Measurements from ENCODE around the gene SLC25A22. TPM values are rescaled to one million over a fixed set of nuclear protein-coding genes. Genes with fewer than 3 reads are reported as not detected.

SLC25A22 gene
- total RNA-seq, 1 experiment from 2014 or later: 31.8 TPM

DNA sequence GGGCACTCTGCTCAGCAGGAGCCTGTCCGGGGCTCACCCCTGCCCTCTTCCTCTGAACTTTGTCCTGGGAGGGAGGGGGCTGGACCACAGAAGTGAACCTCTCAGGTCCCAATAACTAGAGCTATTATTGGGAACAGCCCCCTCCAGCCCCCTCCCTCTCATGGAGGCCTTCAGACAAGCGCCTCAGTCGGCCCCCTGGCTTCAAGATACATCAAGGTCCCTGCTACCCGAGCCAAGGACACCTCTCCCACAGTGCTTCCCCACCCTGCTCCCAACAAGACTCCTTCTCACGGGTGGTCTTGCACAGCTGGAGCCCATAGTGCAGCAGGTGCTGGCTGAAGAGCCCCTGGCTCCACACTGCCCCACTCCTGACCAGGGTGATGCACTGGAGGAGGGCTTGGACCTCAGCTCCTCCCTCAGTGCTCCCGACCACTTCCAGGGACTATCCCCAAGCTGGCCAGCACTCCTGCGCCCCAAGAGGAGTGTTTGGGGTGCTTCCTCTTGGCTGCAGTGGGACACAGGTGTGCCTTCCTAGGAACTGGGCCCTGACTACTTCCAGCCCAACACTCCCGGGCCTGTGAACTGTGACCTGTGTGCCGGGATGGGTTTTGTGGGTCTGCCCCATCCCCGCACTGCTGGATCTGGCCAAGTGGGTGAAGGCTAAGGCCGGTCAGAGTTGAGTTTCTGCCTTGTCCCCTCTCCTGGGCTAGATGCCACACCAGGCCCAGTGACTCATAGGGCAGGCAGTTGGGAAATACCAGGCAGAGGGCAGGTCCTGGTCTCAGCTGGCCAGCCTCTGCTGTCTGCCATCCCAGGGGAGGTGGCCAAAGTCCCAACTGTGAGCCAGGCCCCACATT lies 22.8 kb upstream of the SLC25A22 start:
- H3K9me3 ChIP-seq: no peaks in the 10 kb centered on the region
- H3K9me3 Mint-ChIP-seq (ENCODE audit: unreplicated experiment): no peaks in the 10 kb centered on the region
- CTCF ChIA-PET: interaction anchor here (1.8 kb wide), 1 partner anchor 10 kb away, joined by 10 read pairs; no protein-coding TSS in a partner anchor
- no TSS peak for BruUV-seq (replicated peaks)
- DNase-seq: no peak
- H3K27ac Mint-ChIP-seq (ENCODE audit: unreplicated experiment): no peak overlapping the region
- no peaks in the 10 kb centered on the region for H3K4me1 Mint-ChIP-seq (ENCODE audit: low read depth, unreplicated experiment)
- H3K4me3 ChIP-seq (ENCODE audit: low read depth, low read length): peak overlapping the region; percentile 86
- TF ChIP-seq, protein P1, sequence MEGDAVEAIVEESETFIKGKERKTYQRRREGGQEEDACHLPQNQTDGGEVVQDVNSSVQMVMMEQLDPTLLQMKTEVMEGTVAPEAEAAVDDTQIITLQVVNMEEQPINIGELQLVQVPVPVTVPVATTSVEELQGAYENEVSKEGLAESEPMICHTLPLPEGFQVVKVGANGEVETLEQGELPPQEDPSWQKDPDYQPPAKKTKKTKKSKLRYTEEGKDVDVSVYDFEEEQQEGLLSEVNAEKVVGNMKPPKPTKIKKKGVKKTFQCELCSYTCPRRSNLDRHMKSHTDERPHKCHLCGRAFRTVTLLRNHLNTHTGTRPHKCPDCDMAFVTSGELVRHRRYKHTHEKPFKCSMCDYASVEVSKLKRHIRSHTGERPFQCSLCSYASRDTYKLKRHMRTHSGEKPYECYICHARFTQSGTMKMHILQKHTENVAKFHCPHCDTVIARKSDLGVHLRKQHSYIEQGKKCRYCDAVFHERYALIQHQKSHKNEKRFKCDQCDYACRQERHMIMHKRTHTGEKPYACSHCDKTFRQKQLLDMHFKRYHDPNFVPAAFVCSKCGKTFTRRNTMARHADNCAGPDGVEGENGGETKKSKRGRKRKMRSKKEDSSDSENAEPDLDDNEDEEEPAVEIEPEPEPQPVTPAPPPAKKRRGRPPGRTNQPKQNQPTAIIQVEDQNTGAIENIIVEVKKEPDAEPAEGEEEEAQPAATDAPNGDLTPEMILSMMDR (IDR thresholded peaks at IDR 0.05; ENCODE audit: insufficient read depth in 1 of 2, low read depth in 1 of 2, low read length in 1 of 2, severe bottlenecking in 1 of 2, unreplicated experiment in 1 of 2): no peak
- peak overlapping the region; percentile 76 for H3K4me3 Mint-ChIP-seq (ENCODE audit: unreplicated experiment)
- H3K36me3 ChIP-seq (ENCODE audit: control insufficient read depth, insufficient read depth, low read length): peaks cover 2% of the 10 kb centered on the region
- peaks cover 35% of the 10 kb centered on the region for H3K4me1 ChIP-seq
- H3K36me3 Mint-ChIP-seq (ENCODE audit: insufficient read depth, unreplicated experiment): peaks cover 56% of the 10 kb centered on the region
- POLR2A ChIA-PET: interaction anchor here (0.6 to 2.5 kb wide), 4 partner anchors 10 to 37 kb away, joined by 3 to 35 read pairs (median 19); partner anchors contain the start of genes CD151 and RPLP2
- H3K27me3 Mint-ChIP-seq (ENCODE audit: insufficient read depth, unreplicated experiment): no peaks in the 10 kb centered on the region
- intact Hi-C loops (cut with micrococcal nuclease; ENCODE audit: unreplicated experiment): no loop called here
- H3K27me3 ChIP-seq (replicated peaks; ENCODE audit: control insufficient read depth, insufficient read depth, low read length): no peaks in the 10 kb centered on the region

DNA sequence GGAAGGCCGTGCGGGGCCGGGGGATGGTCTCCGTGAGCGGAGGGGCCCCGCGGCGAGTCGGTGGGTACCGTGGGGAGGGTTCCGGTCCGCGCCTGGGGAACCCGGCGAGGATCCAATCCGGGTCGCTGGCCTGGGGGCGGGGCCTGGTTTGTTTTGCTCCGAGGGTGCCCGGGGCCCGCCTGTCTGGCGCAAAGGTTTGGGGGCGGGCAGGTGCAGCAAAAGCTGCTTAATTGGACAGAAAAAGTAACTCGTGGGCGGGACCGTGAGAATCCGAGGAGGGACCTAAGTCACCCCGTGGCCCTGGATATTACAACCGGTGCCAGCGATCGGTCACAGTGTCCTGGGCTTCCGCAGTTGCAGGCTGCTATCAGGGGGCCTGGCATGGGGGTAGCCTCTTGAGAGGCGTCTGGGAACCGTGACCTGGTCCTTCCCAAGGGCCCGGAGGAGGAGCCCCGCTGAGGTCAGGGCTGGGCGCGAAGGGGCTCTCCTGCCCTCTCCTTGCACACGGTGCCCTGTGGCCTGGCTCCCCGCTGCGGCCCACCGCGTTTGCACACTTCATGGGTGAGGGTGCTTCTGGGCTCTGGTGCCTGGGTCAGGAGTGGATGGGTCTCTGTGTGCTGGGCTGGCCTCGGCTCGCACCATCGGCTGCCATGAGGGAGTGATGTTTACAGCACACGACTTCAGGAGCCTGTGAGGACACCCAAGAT lies 22.0 kb upstream of the SLC25A22 start:
- ChIA-PET POLR2A (interaction anchor here (0.6 to 2.5 kb wide), 11 partner anchors 8 to 271 kb away, joined by 3 to 35 read pairs (median 5); partner anchors contain the start of genes CD151, CHID1, CRACR2B and GATD1), CTCF (interaction anchor here (0.6 to 1.8 kb wide), 6 partner anchors 11 to 1318 kb away, joined by 3 to 10 read pairs (median 3); partner anchors contain the start of genes POLR2L and TSPAN4)
- H3K36me3 Mint-ChIP-seq (ENCODE audit: insufficient read depth, unreplicated experiment): peaks cover 61% of the 10 kb centered on the region
- TF ChIP-seq, protein P1 (IDR thresholded peaks at IDR 0.05; ENCODE audit: insufficient read depth in 1 of 2, low read depth in 1 of 2, low read length in 1 of 2, severe bottlenecking in 1 of 2, unreplicated experiment in 1 of 2): no peak
- peak; percentile 92 for DNase-seq
- intact Hi-C loops (cut with micrococcal nuclease; ENCODE audit: unreplicated experiment): loop anchor here (1.0 kb wide), 1 partner anchor 7 kb away; the partner anchor contains the start of gene CRACR2B
- H3K4me1 ChIP-seq: peaks cover 27% of the 10 kb centered on the region
- no peaks in the 10 kb centered on the region for H3K9me3 Mint-ChIP-seq (ENCODE audit: unreplicated experiment)
- no peaks in the 10 kb centered on the region for H3K27me3 ChIP-seq (replicated peaks; ENCODE audit: control insufficient read depth, insufficient read depth, low read length)
- H3K36me3 ChIP-seq (ENCODE audit: control insufficient read depth, insufficient read depth, low read length): peaks cover 2% of the 10 kb centered on the region
- H3K4me3 Mint-ChIP-seq (ENCODE audit: unreplicated experiment): peak overlapping the region; percentile 76
- no peaks in the 10 kb centered on the region for H3K27me3 Mint-ChIP-seq (ENCODE audit: insufficient read depth, unreplicated experiment)
- peak overlapping the region; percentile 39 for H3K27ac Mint-ChIP-seq (ENCODE audit: unreplicated experiment)
- BruUV-seq (replicated peaks): TSS peak; percentile 58
- H3K4me1 Mint-ChIP-seq (ENCODE audit: low read depth, unreplicated experiment): no peaks in the 10 kb centered on the region
- H3K4me3 ChIP-seq (ENCODE audit: low read depth, low read length): peak overlapping the region; percentile 86
- no peaks in the 10 kb centered on the region for H3K9me3 ChIP-seq
